Measurements from ENCODE around the gene WT1. TPM values are rescaled to one million over a fixed set of nuclear protein-coding genes. Genes with fewer than 3 reads are reported as not detected.

The WT1 gene
- total and polyA plus RNA-seq, 2 of the 8 experiments (the other 6 are each of a cell fraction or from before 2014, with no cell fraction given) = 0.05 to 0.17 TPM

- Histone ChIP-seq H3K56ac (replicated peaks; ENCODE audit: insufficient read length, low read depth, low read length) (no peak overlapping the region), H3K23ac (ENCODE audit: insufficient read length) (no peak overlapping the region), H2BK5ac (ENCODE audit: low read depth, low read length) (no peak overlapping the region), H3K4me3 (ENCODE audit: extremely low read depth in 1 of 4, insufficient read depth in 2 of 4, low read depth in 3 of 4, low read length in 4 of 4) (no peak overlapping the region), H4K5ac (ENCODE audit: insufficient read length, low read depth, low read length) (no peak overlapping the region), H3K36me3 (ENCODE audit: control insufficient read depth in 2 of 4, insufficient read depth in 4 of 4, low read length in 3 of 4) (no peaks in the 10 kb centered on the region), H4K20me1 (replicated peaks in 1 of 2; ENCODE audit: control insufficient read depth in 1 of 2, insufficient read depth in 2 of 2, low read length in 2 of 2) (peaks cover 1 to 4% of the 10 kb centered on the region in 2 experiments), H2AK5ac (ENCODE audit: low read depth, low read length) (no peak overlapping the region), H2BK15ac (ENCODE audit: low read length) (no peak overlapping the region), H2AFZ (ENCODE audit: low read length) (no peak overlapping the region), H3K4me1 (replicated peaks in 1 of 4; ENCODE audit: control insufficient read depth in 3 of 4, insufficient read depth in 4 of 4, low read length in 3 of 4) (peaks cover 0 to 3% (median 1%) of the 10 kb centered on the region in 4 experiments; a peak in 3 of 7 replicates), H4K91ac (replicated peaks; ENCODE audit: insufficient read length, low read length) (no peak overlapping the region), H3K4me2 (ENCODE audit: insufficient read depth in 1 of 2, low read depth in 2 of 2, low read length in 2 of 2) (no peak overlapping the region), H2BK12ac (ENCODE audit: low read depth, low read length) (no peak overlapping the region), H3K79me1 (ENCODE audit: low read depth, low read length) (no peaks in the 10 kb centered on the region), H3K23me2 (ENCODE audit: low read depth, low read length) (no peaks in the 10 kb centered on the region), H3K9ac (replicated peaks in 1 of 4; ENCODE audit: extremely low read depth in 1 of 4, low read depth in 3 of 4, low read length in 3 of 4) (no peak overlapping the region), H3K27ac (ENCODE audit: low read depth, low read length) (no peak overlapping the region), H3K9me3 (ENCODE audit: insufficient read depth in 2 of 2, low read depth in 1 of 2, low read length in 1 of 2) (no peaks in the 10 kb centered on the region), H3K27me3 (replicated peaks in 1 of 4; ENCODE audit: control insufficient read depth in 3 of 4, extremely low read depth in 1 of 4, insufficient read depth in 3 of 4, low read length in 3 of 4) (peaks cover 29 to 40% (median 34%) of the 10 kb centered on the region in 4 experiments), H3K14ac (ENCODE audit: insufficient read length) (no peak overlapping the region), H2BK20ac (ENCODE audit: low read length) (no peak overlapping the region), H3K4ac (replicated peaks; ENCODE audit: insufficient read length, low read depth, low read length) (no peak overlapping the region), H3K18ac (ENCODE audit: extremely low read depth, low read length) (no peak overlapping the region), H4K8ac (ENCODE audit: extremely low read depth, insufficient read depth, low read length) (no peak overlapping the region), H3K79me2 (ENCODE audit: control insufficient read depth in 1 of 2, insufficient read depth in 2 of 2, low read length in 2 of 2) (no peaks in the 10 kb centered on the region), H2BK120ac (replicated peaks; ENCODE audit: low read depth, low read length) (no peak overlapping the region)
- ChIA-PET POLR2A (ENCODE audit: partially characterized antibody) (no interaction called here), CTCF (ENCODE audit: partially characterized antibody) (interaction anchor here (2.8 kb wide), 1 partner anchor 13 kb away, joined by 13 read pairs; no protein-coding TSS in a partner anchor)
- WGBS, 2 experiments (ENCODE audit: extremely low coverage in 1 of 2, insufficient coverage in 1 of 2, insufficient read length in 1 of 2, insufficient replicate concordance in 2 of 2, low coverage in 1 of 2, low lambda C conversion rate in 2 of 2, missing lambda C conversion rate in 1 of 2) = 95% methylated on average over 4 of the region's 4 CpGs; no CpG with 5 or more reads in 1 of the 2 experiments
- FAIRE-seq (no peak), DNase-seq (ENCODE audit: low read depth in 1 of 2, low spot score in 2 of 2) (no peak)
- TF ChIP-seq POLR2A (IDR thresholded peaks at IDR 0.05; ENCODE audit: control extremely low read depth in 1 of 2, low read depth in 2 of 2, low read length in 2 of 2) = no peak
- TF ChIP-seq RNF2 (IDR thresholded peaks at IDR 0.05; ENCODE audit: borderline replicate concordance, low read depth, low read length, missing control alignments, poor library complexity, severe bottlenecking) = no peak
- no peak for TF ChIP-seq KDM4A (IDR thresholded peaks at IDR 0.05; ENCODE audit: low read depth, low read length, severe bottlenecking)
- no peak for TF ChIP-seq SIRT6 (IDR thresholded peaks at IDR 0.05; ENCODE audit: low read length)
- TF ChIP-seq BACH1 (IDR thresholded peaks at IDR 0.05; ENCODE audit: low read length) = no peak
- no peak for TF ChIP-seq SAP30 (IDR thresholded peaks at IDR 0.05; ENCODE audit: insufficient read depth, insufficient replicate concordance, low read length)
- TF ChIP-seq CHD2 (IDR thresholded peaks at IDR 0.05; ENCODE audit: low read length) = no peak
- no peak for TF ChIP-seq SRF (IDR thresholded peaks at IDR 0.05; ENCODE audit: low read depth, low read length)
- no peak for TF ChIP-seq ATF3 (IDR thresholded peaks at IDR 0.05; ENCODE audit: insufficient read depth, low read depth, low read length)
- TF ChIP-seq EP300 (IDR thresholded peaks at IDR 0.05; ENCODE audit: borderline replicate concordance in 1 of 2, low read depth in 2 of 2, low read length in 2 of 2) = no peak
- no peak for TF ChIP-seq EGR1 (IDR thresholded peaks at IDR 0.05; ENCODE audit: borderline replicate concordance, low read depth, low read length)
- TF ChIP-seq, protein P1, sequence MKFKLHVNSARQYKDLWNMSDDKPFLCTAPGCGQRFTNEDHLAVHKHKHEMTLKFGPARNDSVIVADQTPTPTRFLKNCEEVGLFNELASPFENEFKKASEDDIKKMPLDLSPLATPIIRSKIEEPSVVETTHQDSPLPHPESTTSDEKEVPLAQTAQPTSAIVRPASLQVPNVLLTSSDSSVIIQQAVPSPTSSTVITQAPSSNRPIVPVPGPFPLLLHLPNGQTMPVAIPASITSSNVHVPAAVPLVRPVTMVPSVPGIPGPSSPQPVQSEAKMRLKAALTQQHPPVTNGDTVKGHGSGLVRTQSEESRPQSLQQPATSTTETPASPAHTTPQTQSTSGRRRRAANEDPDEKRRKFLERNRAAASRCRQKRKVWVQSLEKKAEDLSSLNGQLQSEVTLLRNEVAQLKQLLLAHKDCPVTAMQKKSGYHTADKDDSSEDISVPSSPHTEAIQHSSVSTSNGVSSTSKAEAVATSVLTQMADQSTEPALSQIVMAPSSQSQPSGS (IDR thresholded peaks at IDR 0.05; ENCODE audit: low read length) = no peak
Observed at GRCh38 chr11:32444186-32444585, 8.8 kb upstream of the WT1 start.

Measured in H1 (cell line).